Natural killer cell (primary cell): ENCODE results near the gene HAPLN2. TPM values are rescaled to one million over a fixed set of nuclear protein-coding genes. Genes with fewer than 3 reads are reported as not detected.

ENCODE experiments used
- ATAC-seq, 3 donors: fragments of 150-1000 bp in 2 of 3; fragments of 200-7000 bp in 1 of 3; cut with Tn5 transposase; 1 replicate in 1 of 3; 2 replicates in 2 of 3; pipeline ENCODE4 v1.10.0; 2021; ENCODE audit warnings: mild to moderate bottlenecking in 2 of 3, moderate library complexity in 2 of 3
- DNase-seq, 2 donors: peaks; one replicate each; pipeline versions ENCODE4 v3.0.0 to v3.0.0-alpha.2; 2013 to 2021; ENCODE audit warnings: mixed read lengths in 1 of 2
- H3K27ac ChIP-seq: one replicate; pipeline ENCODE4 v1.5.1; 2013; ENCODE audit warnings: mild to moderate bottlenecking, low read length
- H3K27me3 ChIP-seq: one replicate; pipeline ENCODE4 v1.6.1; 2013; ENCODE audit warnings: low read length; ENCODE audit not compliant: control insufficient read depth, insufficient read depth
- H3K36me3 ChIP-seq: one replicate; pipeline ENCODE4 v1.6.1; 2013; ENCODE audit warnings: low read length; ENCODE audit not compliant: control insufficient read depth, insufficient read depth
- H3K4me1 ChIP-seq: one replicate; pipeline ENCODE4 v1.6.1; 2013; ENCODE audit warnings: low read length; ENCODE audit not compliant: control insufficient read depth, insufficient read depth
- H3K4me3 ChIP-seq: one replicate; pipeline ENCODE4 v1.5.1; 2013; ENCODE audit warnings: low read length
- H3K9me3 ChIP-seq: one replicate; pipeline ENCODE4 v1.6.1; 2013; ENCODE audit warnings: low read length; ENCODE audit not compliant: control insufficient read depth, insufficient read depth
- H3K27ac Mint-ChIP-seq, 2 donors: one replicate each; pipeline ENCODE4 v1.8.0; 2022; ENCODE audit warnings: mild to moderate bottlenecking in 2 of 2, mixed read lengths in 2 of 2, moderate library complexity in 1 of 2
- H3K27me3 Mint-ChIP-seq, 2 donors: one replicate each; pipeline ENCODE4 v1.8.0; 2022; ENCODE audit warnings: low read depth in 2 of 2, mixed read lengths in 2 of 2
- H3K36me3 Mint-ChIP-seq: one replicate; pipeline ENCODE4 v1.8.0; 2022; ENCODE audit warnings: mixed read lengths
- H3K4me1 Mint-ChIP-seq, 2 donors: one replicate each; pipeline ENCODE4 v1.8.0; 2022; ENCODE audit warnings: mixed read lengths in 2 of 2
- H3K4me3 Mint-ChIP-seq: one replicate; pipeline ENCODE4 v1.8.0; 2022; ENCODE audit warnings: mild to moderate bottlenecking, moderate library complexity, mixed read lengths
- H3K9me3 Mint-ChIP-seq, 2 donors: one replicate each; pipeline ENCODE4 v1.8.0; 2022; ENCODE audit warnings: mixed read lengths in 2 of 2
- CTCF ChIP-seq: fragments of 200-600 bp; IDR thresholded peaks from one replicate; pipeline ENCODE4 v1.8.0; 2022; ENCODE audit warnings: antibody characterized with exemption
- WGBS: methylation state at CpG from one replicate; pipeline ENCODE4 v1.1.7; 2013; ENCODE audit warnings: missing lambda C conversion rate; ENCODE audit not compliant: insufficient coverage; 5-methylcytosine and 5-hydroxymethylcytosine counted together
- intact Hi-C: fragments of 100-400 bp; cut with micrococcal nuclease; formaldehyde crosslinking; loops from one replicate; pipeline ENCODE4 v1.14.2; 2022
- total RNA-seq, 4 donors: library from RNA; stranded (reverse); fragments of 120-200 nt in 1 of 4; gene quantifications; one replicate each; pipeline versions ENCODE4 v1.2.3 to v1.2.4, GENCODE V29; 2013 to 2022

Gene HAPLN2
- total RNA-seq, 3 donors from 2014 or later (not counting 1 experiment from before 2014, with no cell fraction given), result not detected

GRCh38 chr1:156644146-156644545, 24.9 kb downstream of the HAPLN2 start:
- 82% methylated on average over 3 of the region's 3 CpGs for WGBS

GRCh38 chr1:156644640-156645039, 25.4 kb downstream of the HAPLN2 start:
- H3K27me3 ChIP-seq, result peaks cover 46% of the 10 kb centered on the region

More at GRCh38 chr1:156644146-156644545, 24.9 kb downstream of the HAPLN2 start:
- Histone ChIP-seq H3K4me3 (no peak overlapping the region), H3K36me3 (no peaks in the 10 kb centered on the region), H3K27ac (no peak overlapping the region), H3K4me1 (peaks cover 24% of the 10 kb centered on the region), H3K9me3 (no peaks in the 10 kb centered on the region), H3K27me3 (peaks cover 51% of the 10 kb centered on the region)
- Mint-ChIP-seq H3K27me3 (peaks cover 61 to 83% of the 10 kb centered on the region in 2 donors), H3K36me3 (no peaks in the 10 kb centered on the region), H3K27ac (no peak overlapping the region), H3K4me3 (no peak overlapping the region), H3K9me3 (no peaks in the 10 kb centered on the region), H3K4me1 (peaks cover 8 to 21% of the 10 kb centered on the region in 2 donors)
- ATAC-seq (no peak), DNase-seq (no peak)
- no peak for TF ChIP-seq CTCF
- intact Hi-C loops, result no loop called here

GRCh38 chr1:156645056-156645455, 25.8 kb downstream of the HAPLN2 start:
- Mint-ChIP-seq H3K4me3 (no peak overlapping the region), H3K27me3 (peaks cover 55 to 80% of the 10 kb centered on the region in 2 donors), H3K36me3 (no peaks in the 10 kb centered on the region), H3K27ac (no peak overlapping the region), H3K4me1 (peaks cover 8 to 21% of the 10 kb centered on the region in 2 donors), H3K9me3 (no peaks in the 10 kb centered on the region)
- Histone ChIP-seq H3K36me3 (no peaks in the 10 kb centered on the region), H3K4me3 (no peak overlapping the region), H3K27me3 (peaks cover 42% of the 10 kb centered on the region), H3K9me3 (no peaks in the 10 kb centered on the region), H3K27ac (no peak overlapping the region), H3K4me1 (peaks cover 24% of the 10 kb centered on the region)
- intact Hi-C loops, result no loop called here
- no peak for DNase-seq
- WGBS, result 81% methylated on average over 2 of the region's 3 CpGs
- TF ChIP-seq CTCF, result no peak
- no peak for ATAC-seq

More at GRCh38 chr1:156644640-156645039, 25.4 kb downstream of the HAPLN2 start:
- Histone ChIP-seq H3K4me1 (peaks cover 24% of the 10 kb centered on the region), H3K9me3 (no peaks in the 10 kb centered on the region), H3K36me3 (no peaks in the 10 kb centered on the region), H3K4me3 (no peak overlapping the region), H3K27ac (no peak overlapping the region)
- TF ChIP-seq CTCF, result no peak
- peaks cover 58 to 83% of the 10 kb centered on the region in 2 donors for H3K27me3 Mint-ChIP-seq
- DNase-seq, result no peak
- no peak for ATAC-seq
- H3K36me3 Mint-ChIP-seq, result no peaks in the 10 kb centered on the region
- peaks cover 8 to 21% of the 10 kb centered on the region in 2 donors for H3K4me1 Mint-ChIP-seq
- WGBS, result 60% methylated on average over 1 of the region's 1 CpG
- H3K4me3 Mint-ChIP-seq, result no peak overlapping the region
- no peak overlapping the region for H3K27ac Mint-ChIP-seq
- no peaks in the 10 kb centered on the region for H3K9me3 Mint-ChIP-seq
- intact Hi-C loops, result no loop called here

GRCh38 chr1:156645666-156646065, 26.5 kb downstream of the HAPLN2 start:
- Mint-ChIP-seq H3K27me3 (peaks cover 51 to 75% of the 10 kb centered on the region in 2 donors), H3K27ac (no peak overlapping the region), H3K36me3 (no peaks in the 10 kb centered on the region), H3K4me3 (no peak overlapping the region), H3K4me1 (peaks cover 8 to 21% of the 10 kb centered on the region in 2 donors), H3K9me3 (no peaks in the 10 kb centered on the region)
- WGBS, result 96% methylated on average over 1 of the region's 1 CpG
- intact Hi-C loops, result no loop called here
- no peaks in the 10 kb centered on the region for H3K9me3 ChIP-seq
- no peak for TF ChIP-seq CTCF
- no peak overlapping the region for H3K27ac ChIP-seq
- ATAC-seq (no peak), DNase-seq (no peak)
- H3K27me3 ChIP-seq, result peaks cover 39% of the 10 kb centered on the region
- H3K4me3 ChIP-seq, result no peak overlapping the region
- H3K36me3 ChIP-seq, result no peaks in the 10 kb centered on the region
- H3K4me1 ChIP-seq, result peaks cover 24% of the 10 kb centered on the region
